ENCODE measurements around the gene ZNF512B. TPM values are rescaled to one million over a fixed set of nuclear protein-coding genes. Genes with fewer than 3 reads are reported as not detected.

The ZNF512B gene
- total RNA-seq, 2 experiments from 2014 or later, result 12.5 to 13.5 TPM

GRCh38 chr20:63953764-63954429, 15.8 kb downstream of the ZNF512B start:
- Mint-ChIP-seq H3K27ac (no peak overlapping the region), H3K4me3 (peak overlapping the region; percentile 81), H3K9me3 (no peaks in the 10 kb centered on the region), H3K36me3 (no peaks in the 10 kb centered on the region), H3K4me1 (ENCODE audit: low read depth) (peaks cover 52% of the 10 kb centered on the region), H3K27me3 (no peaks in the 10 kb centered on the region)
- DNase-seq, result no peak
- intact Hi-C loops (cut with micrococcal nuclease), result no loop called here
- POLR2A ChIA-PET, result no interaction called here
- CTCF ChIA-PET, result interaction anchor here (0.6 to 2.5 kb wide), 3 partner anchors 20 to 416 kb away, joined by 4 to 6 read pairs (median 4); partner anchors contain the start of gene PTK6

- ChIA-PET CTCF (no interaction called here), POLR2A (interaction anchor here (1.7 kb wide), 1 partner anchor 9 kb away, joined by 4 read pairs; no protein-coding TSS in a partner anchor)
- Mint-ChIP-seq H3K27me3 (no peaks in the 10 kb centered on the region), H3K4me3 (no peak overlapping the region), H3K9me3 (no peaks in the 10 kb centered on the region), H3K27ac (no peak overlapping the region), H3K36me3 (no peaks in the 10 kb centered on the region), H3K4me1 (ENCODE audit: low read depth) (peaks cover 57% of the 10 kb centered on the region)
- DNase-seq, result no peak
- intact Hi-C loops (cut with micrococcal nuclease), result no loop called here
Observed at GRCh38 chr20:63952769-63953168, 17.0 kb downstream of the ZNF512B start.

DNA sequence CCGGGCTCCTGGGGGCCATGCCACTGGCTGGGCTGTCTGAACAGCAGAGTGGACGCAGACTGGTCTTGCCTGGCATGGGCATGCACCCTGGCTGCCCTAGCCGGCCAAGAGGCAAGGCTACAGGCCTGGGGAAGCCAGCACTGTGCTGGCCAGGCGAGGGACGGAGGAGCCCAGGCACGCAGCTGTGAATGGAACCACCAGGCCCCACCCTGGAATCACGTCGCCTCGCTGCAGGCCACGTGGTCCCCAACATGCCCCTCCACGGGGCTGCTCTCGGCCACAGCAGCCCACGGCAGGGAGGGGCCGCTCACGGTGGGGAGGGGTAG, 17.6 kb downstream of the ZNF512B start:
- ChIA-PET POLR2A (interaction anchor here (1.7 kb wide), 1 partner anchor 9 kb away, joined by 4 read pairs; no protein-coding TSS in a partner anchor), CTCF (interaction anchor here (1.2 kb wide), 1 partner anchor 22 kb away, joined by 9 read pairs; no protein-coding TSS in a partner anchor)
- no peak overlapping the region for H3K27ac Mint-ChIP-seq
- H3K4me3 Mint-ChIP-seq, result no peak overlapping the region
- intact Hi-C loops (cut with micrococcal nuclease), result no loop called here
- H3K4me1 Mint-ChIP-seq (ENCODE audit: low read depth), result peaks cover 57% of the 10 kb centered on the region
- H3K36me3 Mint-ChIP-seq, result no peaks in the 10 kb centered on the region
- no peak for DNase-seq
- H3K9me3 Mint-ChIP-seq, result no peaks in the 10 kb centered on the region
- no peaks in the 10 kb centered on the region for H3K27me3 Mint-ChIP-seq

DNA sequence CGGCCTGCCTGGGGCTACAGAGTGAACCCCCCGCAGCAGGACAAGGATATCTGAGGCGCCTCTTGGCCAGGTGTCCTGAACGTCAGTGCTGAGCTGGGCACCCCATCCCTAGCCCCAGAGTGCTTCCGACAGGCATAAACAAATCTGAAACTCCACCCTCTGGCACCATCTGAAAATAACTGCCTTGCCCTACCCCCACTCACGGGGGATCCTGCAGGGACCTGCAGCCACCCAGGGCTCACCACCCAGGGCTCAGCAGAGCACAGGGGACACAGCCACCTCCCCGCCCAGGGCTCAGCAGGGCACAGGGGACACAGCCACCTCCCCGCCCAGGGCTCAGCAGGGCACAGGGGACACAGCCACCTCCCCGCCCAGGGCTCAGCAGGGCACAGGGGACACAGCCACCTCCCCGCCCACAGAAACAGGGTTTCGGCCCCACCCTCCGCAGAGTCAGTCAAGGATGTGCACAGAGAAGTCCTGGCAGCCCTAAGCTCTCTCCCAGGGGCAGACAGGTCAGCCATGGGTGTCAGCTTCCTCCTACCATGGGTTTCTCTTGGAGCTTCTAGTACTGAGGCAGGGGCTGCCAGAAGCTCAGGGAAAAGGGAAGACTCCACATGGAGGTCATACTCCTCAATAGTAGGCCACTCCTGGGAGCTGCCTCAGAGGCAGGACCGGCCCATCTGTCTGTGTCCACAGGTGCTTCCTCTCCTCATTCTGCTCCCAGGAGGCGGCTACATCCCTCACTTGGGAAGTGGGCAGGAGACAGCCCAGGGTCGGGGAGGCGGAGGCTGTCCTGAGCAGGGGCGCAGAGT, 18.1 kb downstream of the ZNF512B start:
- Mint-ChIP-seq H3K9me3 (no peaks in the 10 kb centered on the region), H3K4me1 (ENCODE audit: low read depth) (peaks cover 59% of the 10 kb centered on the region), H3K4me3 (no peak overlapping the region), H3K36me3 (no peaks in the 10 kb centered on the region), H3K27me3 (no peaks in the 10 kb centered on the region), H3K27ac (no peak overlapping the region)
- intact Hi-C loops (cut with micrococcal nuclease), result no loop called here
- CTCF ChIA-PET, result interaction anchor here (1.2 kb wide), 1 partner anchor 22 kb away, joined by 9 read pairs; no protein-coding TSS in a partner anchor
- POLR2A ChIA-PET, result interaction anchor here (1.7 kb wide), 1 partner anchor 8 kb away, joined by 4 read pairs; no protein-coding TSS in a partner anchor
- DNase-seq, result no peak

GRCh38 chr20:63950701-63951397, 18.9 kb downstream of the ZNF512B start:
- H3K9me3 Mint-ChIP-seq, result no peaks in the 10 kb centered on the region
- peaks cover 59% of the 10 kb centered on the region for H3K4me1 Mint-ChIP-seq (ENCODE audit: low read depth)
- H3K27me3 Mint-ChIP-seq, result no peaks in the 10 kb centered on the region
- H3K4me3 Mint-ChIP-seq, result no peak overlapping the region
- intact Hi-C loops (cut with micrococcal nuclease), result no loop called here
- peak overlapping the region; percentile 13 for H3K27ac Mint-ChIP-seq
- DNase-seq, result no peak
- H3K36me3 Mint-ChIP-seq, result no peaks in the 10 kb centered on the region
- ChIA-PET CTCF (interaction anchor here (1.2 kb wide), 1 partner anchor 23 kb away, joined by 9 read pairs; no protein-coding TSS in a partner anchor), POLR2A (no interaction called here)

- POLR2A ChIA-PET, result no interaction called here
- no peaks in the 10 kb centered on the region for H3K27me3 Mint-ChIP-seq
- H3K27ac Mint-ChIP-seq, result peak overlapping the region; percentile 57
- intact Hi-C loops (cut with micrococcal nuclease), result no loop called here
- CTCF ChIA-PET, result no interaction called here
- H3K4me1 Mint-ChIP-seq (ENCODE audit: low read depth), result peaks cover 42% of the 10 kb centered on the region
- DNase-seq, result peak; percentile 55
- H3K4me3 Mint-ChIP-seq, result peak overlapping the region; percentile 47
- H3K36me3 Mint-ChIP-seq, result peaks cover 4% of the 10 kb centered on the region
- no peaks in the 10 kb centered on the region for H3K9me3 Mint-ChIP-seq
Observed at GRCh38 chr20:63947638-63948456, 21.9 kb downstream of the ZNF512B start.

- no peaks in the 10 kb centered on the region for H3K27me3 Mint-ChIP-seq
- intact Hi-C loops (cut with micrococcal nuclease), result no loop called here
- no peaks in the 10 kb centered on the region for H3K9me3 Mint-ChIP-seq
- ChIA-PET POLR2A (no interaction called here), CTCF (no interaction called here)
- no peak overlapping the region for H3K27ac Mint-ChIP-seq
- peaks cover 40% of the 10 kb centered on the region for H3K4me1 Mint-ChIP-seq (ENCODE audit: low read depth)
- DNase-seq, result no peak
- H3K4me3 Mint-ChIP-seq, result no peak overlapping the region
- peaks cover 4% of the 10 kb centered on the region for H3K36me3 Mint-ChIP-seq
Observed at GRCh38 chr20:63946986-63947637, 22.6 kb downstream of the ZNF512B start.

GRCh38 chr20:63945921-63946920, 23.5 kb downstream of the ZNF512B start:
- no peaks in the 10 kb centered on the region for H3K9me3 Mint-ChIP-seq
- ChIA-PET POLR2A (no interaction called here), CTCF (no interaction called here)
- H3K4me3 Mint-ChIP-seq, result no peak overlapping the region
- H3K36me3 Mint-ChIP-seq, result peaks cover 4% of the 10 kb centered on the region
- H3K4me1 Mint-ChIP-seq (ENCODE audit: low read depth), result peaks cover 40% of the 10 kb centered on the region
- no peak overlapping the region for H3K27ac Mint-ChIP-seq
- no peak for DNase-seq
- no peaks in the 10 kb centered on the region for H3K27me3 Mint-ChIP-seq
- intact Hi-C loops (cut with micrococcal nuclease), result no loop called here

- Mint-ChIP-seq H3K9me3 (no peaks in the 10 kb centered on the region), H3K27ac (no peak overlapping the region), H3K4me1 (ENCODE audit: low read depth) (peaks cover 37% of the 10 kb centered on the region), H3K4me3 (no peak overlapping the region), H3K36me3 (peaks cover 9% of the 10 kb centered on the region), H3K27me3 (no peaks in the 10 kb centered on the region)
- DNase-seq, result no peak
- intact Hi-C loops (cut with micrococcal nuclease), result no loop called here
- ChIA-PET POLR2A (no interaction called here), CTCF (no interaction called here)
Observed at GRCh38 chr20:63945031-63945658, 24.6 kb downstream of the ZNF512B start.
